H1 (cell line): ENCODE data around the gene MTMR4. TPM values are rescaled to one million over a fixed set of nuclear protein-coding genes. Genes with fewer than 3 reads are reported as not detected.

Source experiments
- CTCF ChIA-PET: fragments of 300-600 bp; sonication (Branson Sonifier 250); formaldehyde crosslinking; loops from one replicate; lab custom pipeline; 2021; ENCODE audit not compliant: partially characterized antibody; lab: Charles Lee
- POLR2A ChIA-PET: fragments of 300-600 bp; sonication (Branson Sonifier 250); formaldehyde crosslinking; loops from one replicate; lab custom pipeline; 2021; ENCODE audit warnings: inconsistent platforms; ENCODE audit not compliant: partially characterized antibody; lab: Charles Lee
- DNase-seq, 2 experiments: peaks; one replicate each; pipeline versions ENCODE4 v3.0.0 to v3.0.0-alpha.2; 2010 to 2022; ENCODE audit warnings: low spot score in 2 of 2, low read depth in 1 of 2, mixed read lengths in 1 of 2
- FAIRE-seq: peaks from 2 replicates; lab custom pipeline; 2011; peaks lifted over from hg19 to GRCh38; lab: Jason Lieb, UNC
- H2AFZ ChIP-seq: 2 replicates; pipeline ENCODE4 v1.8.1; 2012; ENCODE audit warnings: low read length, inconsistent platforms
- H2AK5ac ChIP-seq: 2 replicates; pipeline ENCODE4 v1.6.1; 2013; ENCODE audit warnings: low read depth, low read length
- H2BK120ac ChIP-seq: replicated peaks from 2 replicates; pipeline ENCODE3; 2013; ENCODE audit warnings: low read depth, low read length, inconsistent platforms
- H2BK12ac ChIP-seq: 2 replicates; pipeline ENCODE4 v1.6.1; 2013; ENCODE audit warnings: low read depth, low read length
- H2BK15ac ChIP-seq: 2 replicates; pipeline ENCODE4 v1.6.1; 2013; ENCODE audit warnings: low read length
- H2BK20ac ChIP-seq: 2 replicates; pipeline ENCODE4 v1.6.1; 2013; ENCODE audit warnings: low read length
- H2BK5ac ChIP-seq: 2 replicates; pipeline ENCODE4 v1.6.1; 2013; ENCODE audit warnings: low read depth, low read length
- H3K14ac ChIP-seq: 2 replicates; pipeline ENCODE4 v1.6.1; 2013; ENCODE audit warnings: inconsistent platforms; ENCODE audit not compliant: insufficient read length
- H3K18ac ChIP-seq: 2 replicates; pipeline ENCODE4 v1.6.1; 2013; ENCODE audit warnings: low read length; ENCODE audit errors: extremely low read depth
- H3K23ac ChIP-seq: 2 replicates; pipeline ENCODE4 v1.6.1; 2013; ENCODE audit warnings: inconsistent platforms; ENCODE audit not compliant: insufficient read length
- H3K23me2 ChIP-seq: 2 replicates; pipeline ENCODE4 v1.6.1; 2013; ENCODE audit warnings: low read depth, low read length
- H3K27ac ChIP-seq: 2 replicates; pipeline ENCODE4 v1.6.1; 2011; ENCODE audit warnings: low read depth, low read length, inconsistent platforms
- H3K27me3 ChIP-seq, 4 experiments: replicated peaks in 1 of 4; 1 replicate in 1 of 4; 2 replicates in 3 of 4; pipeline versions ENCODE4 v1.6.1 to v1.8.1; 2011 to 2013; ENCODE audit warnings: low read length in 3 of 4, mild to moderate bottlenecking in 3 of 4, inconsistent platforms in 2 of 4, mixed read lengths in 2 of 4, moderate library complexity in 1 of 4; ENCODE audit not compliant: control insufficient read depth in 3 of 4, insufficient read depth in 3 of 4; ENCODE audit errors: extremely low read depth in 1 of 4
- H3K36me3 ChIP-seq, 4 experiments: 2 replicates each; pipeline versions ENCODE4 v1.6.1 to v1.8.1; 2011 to 2013; ENCODE audit warnings: mild to moderate bottlenecking in 4 of 4, low read length in 3 of 4, moderate library complexity in 2 of 4, control low read depth in 1 of 4, inconsistent platforms in 1 of 4; ENCODE audit not compliant: insufficient read depth in 4 of 4, control insufficient read depth in 2 of 4
- H3K4ac ChIP-seq: replicated peaks from 2 replicates; pipeline ENCODE3; 2013; ENCODE audit warnings: low read length, low read depth, mixed read lengths, inconsistent platforms; ENCODE audit not compliant: insufficient read length
- H3K4me1 ChIP-seq, 4 experiments: replicated peaks in 1 of 4; 1 replicate in 1 of 4; 2 replicates in 3 of 4; pipeline versions ENCODE4 v1.6.1 to v1.8.1; 2011 to 2013; ENCODE audit warnings: low read length in 3 of 4, inconsistent platforms in 2 of 4, mixed read lengths in 1 of 4; ENCODE audit not compliant: insufficient read depth in 4 of 4, control insufficient read depth in 3 of 4
- H3K4me2 ChIP-seq, 2 experiments: 2 replicates each; pipeline versions ENCODE4 v1.6.1 to v1.8.1; 2011 to 2013; ENCODE audit warnings: low read depth in 2 of 2, low read length in 2 of 2, control low read depth in 1 of 2, inconsistent platforms in 1 of 2, mild to moderate bottlenecking in 1 of 2; ENCODE audit not compliant: insufficient read depth in 1 of 2
- H3K4me3 ChIP-seq, 4 experiments: fragments of 200-600, 300-600 bp in 1 of 4; sonication (generic), shearing (Covaris generic), sonication (Bioruptor Twin) in 1 of 4; 2 replicates each; pipeline versions ENCODE4 v1.5.1 to v1.8.1; 2011 to 2016; ENCODE audit warnings: low read length in 4 of 4, low read depth in 3 of 4, control low read depth in 2 of 4, inconsistent platforms in 2 of 4, mild to moderate bottlenecking in 2 of 4, mixed read lengths in 1 of 4, moderate library complexity in 1 of 4; ENCODE audit not compliant: insufficient read depth in 2 of 4; ENCODE audit errors: extremely low read depth in 1 of 4
- H3K56ac ChIP-seq: replicated peaks from 2 replicates; pipeline ENCODE3; 2013; ENCODE audit warnings: low read depth, mild to moderate bottlenecking, mixed read lengths, low read length, inconsistent platforms; ENCODE audit not compliant: insufficient read length
- H3K79me1 ChIP-seq: 2 replicates; pipeline ENCODE4 v1.6.1; 2013; ENCODE audit warnings: low read depth, low read length, control low read depth
- H3K79me2 ChIP-seq, 2 experiments: 2 replicates each; pipeline versions ENCODE4 v1.6.1 to v1.8.1; 2012 to 2013; ENCODE audit warnings: low read length in 2 of 2, mild to moderate bottlenecking in 2 of 2, inconsistent platforms in 1 of 2; ENCODE audit not compliant: insufficient read depth in 2 of 2, control insufficient read depth in 1 of 2
- H3K9ac ChIP-seq, 4 experiments: replicated peaks in 1 of 4; 1 replicate in 1 of 4; 2 replicates in 3 of 4; pipeline versions ENCODE4 v1.6.1 to v1.8.1; 2011 to 2013; ENCODE audit warnings: low read depth in 3 of 4, low read length in 3 of 4, control low read depth in 2 of 4, mild to moderate bottlenecking in 2 of 4, moderate library complexity in 2 of 4, inconsistent platforms in 1 of 4; ENCODE audit errors: extremely low read depth in 1 of 4
- H3K9me3 ChIP-seq, 2 experiments: 2 replicates each; pipeline versions ENCODE4 v1.6.1 to v1.8.1; 2012 to 2013; ENCODE audit warnings: mild to moderate bottlenecking in 2 of 2, moderate library complexity in 2 of 2, control low read depth in 1 of 2, inconsistent platforms in 1 of 2, low read depth in 1 of 2, low read length in 1 of 2, mixed read lengths in 1 of 2; ENCODE audit not compliant: insufficient read depth in 2 of 2
- H4K20me1 ChIP-seq, 2 experiments: replicated peaks in 1 of 2; 2 replicates each; pipeline versions ENCODE3 to v1.8.1; 2011 to 2013; ENCODE audit warnings: inconsistent platforms in 2 of 2, low read length in 2 of 2, mild to moderate bottlenecking in 1 of 2; ENCODE audit not compliant: insufficient read depth in 2 of 2, control insufficient read depth in 1 of 2
- H4K5ac ChIP-seq: 2 replicates; pipeline ENCODE4 v1.6.1; 2013; ENCODE audit warnings: low read length, low read depth, mixed read lengths, inconsistent platforms; ENCODE audit not compliant: insufficient read length
- H4K8ac ChIP-seq: 2 replicates; pipeline ENCODE4 v1.8.0; 2013; ENCODE audit warnings: mild to moderate bottlenecking, moderate library complexity, low read length, inconsistent platforms; ENCODE audit not compliant: insufficient read depth; ENCODE audit errors: extremely low read depth
- H4K91ac ChIP-seq: replicated peaks from 2 replicates; pipeline ENCODE3; 2013; ENCODE audit warnings: low read length, mixed read lengths, inconsistent platforms; ENCODE audit not compliant: insufficient read length
- BRCA1 ChIP-seq: IDR thresholded peaks from 2 replicates; pipeline ENCODE4 v1.6.1; 2012; ENCODE audit warnings: low read depth, low read length, improper control_type of control experiment
- CTBP2 ChIP-seq: IDR thresholded peaks from 2 replicates; pipeline ENCODE4 v1.7.0; 2011; ENCODE audit warnings: borderline replicate concordance, mild to moderate bottlenecking, moderate library complexity, mixed read lengths, low read length; ENCODE audit not compliant: insufficient read depth, insufficient read length
- EGR1 ChIP-seq: IDR thresholded peaks from 2 replicates; pipeline ENCODE4 v1.6.1; 2011; ENCODE audit warnings: low read depth, low read length, borderline replicate concordance
- HDAC2 ChIP-seq, 2 experiments: fragments of 300-600 bp in 1 of 2; sonication (generic) in 1 of 2; IDR thresholded peaks; 2 replicates each; pipeline ENCODE4 v1.6.1; 2011 to 2012; ENCODE audit warnings: low read depth in 2 of 2, low read length in 2 of 2, mild to moderate bottlenecking in 2 of 2, moderate library complexity in 2 of 2, borderline replicate concordance in 1 of 2, inconsistent platforms in 1 of 2
- PHF8 ChIP-seq: fragments of 200-600 bp; sonication (generic); conservative IDR thresholded peaks from 2 replicates; pipeline ENCODE4 v1.7.1; 2012; ENCODE audit warnings: low read depth, mild to moderate bottlenecking, inconsistent platforms, low read length, moderate library complexity
- TBP ChIP-seq: IDR thresholded peaks from 2 replicates; pipeline ENCODE4 v1.6.1; 2011; ENCODE audit warnings: low read depth, low read length, improper control_type of control experiment
- TCF12 ChIP-seq: IDR thresholded peaks from 2 replicates; pipeline ENCODE4 v1.6.1; 2011; ENCODE audit warnings: low read depth, mild to moderate bottlenecking, low read length
- WGBS, 2 experiments: shearing (Covaris generic) in 1 of 2; methylation state at CpG; one replicate each; pipeline versions ENCODE4 v1.1.6 to v1.1.7; 2013 to 2015; ENCODE audit warnings: low lambda C conversion rate in 2 of 2, mixed read lengths in 2 of 2, inconsistent platforms in 1 of 2, low coverage in 1 of 2, missing lambda C conversion rate in 1 of 2; ENCODE audit not compliant: insufficient replicate concordance in 2 of 2, insufficient coverage in 1 of 2, insufficient read length in 1 of 2; ENCODE audit errors: extremely low coverage in 1 of 2, missing lambda C conversion rate in 1 of 2; 5-methylcytosine and 5-hydroxymethylcytosine counted together
- polyA plus RNA-seq, 7 experiments: library from polyadenylated mRNA; depleted of rRNA in 3 of 7; stranded (reverse) in 5 of 7; unstranded in 2 of 7; fragments of >200 nt in 5 of 7; fragments of 200-250 nt in 2 of 7; gene quantifications; 1 replicate in 5 of 7; 2 replicates in 1 of 7; 4 replicates in 1 of 7; pipeline versions ENCODE4 v1.2.1 to v1.2.3, GENCODE V29; 2011 to 2013; ENCODE audit warnings: missing spikeins in 2 of 7, mixed read lengths in 2 of 7
- total RNA-seq: library from RNA; stranded (reverse); fragmentation: NEBNext Ultra II Directional; extraction: Animal tissue kit (Norgen Biotek cat#: 25700); gene quantifications from 2 replicates; pipeline ENCODE4 v1.2.1, GENCODE V29; 2021
- TF ChIP-seq, protein P1 (sequence below), 3 experiments: IDR thresholded peaks; 1 replicate in 2 of 3; 2 replicates in 1 of 3; pipeline versions ENCODE4 v1.5.1 to v1.6.1; 2011; ENCODE audit warnings: low read length in 3 of 3, mild to moderate bottlenecking in 3 of 3, inconsistent platforms in 2 of 3, low read depth in 1 of 3, moderate library complexity in 1 of 3; ENCODE audit not compliant: insufficient read depth in 1 of 3; ENCODE audit errors: control extremely low read depth in 1 of 3

The MTMR4 gene
- total and polyA plus RNA-seq, 2 of the 8 experiments (the other 6 are each of a cell fraction or from before 2014, with no cell fraction given), result 15.9 to 39.2 TPM

- no peak overlapping the region for H2AK5ac ChIP-seq
- no peak for FAIRE-seq
- no peak overlapping the region for H3K9ac ChIP-seq
- H2BK15ac ChIP-seq, result no peak overlapping the region
- H2BK12ac ChIP-seq, result no peak overlapping the region
- H3K56ac ChIP-seq, result no peak overlapping the region
- H3K79me2 ChIP-seq, result no peaks in the 10 kb centered on the region
- no peak overlapping the region for H3K23ac ChIP-seq
- CTCF ChIA-PET, result interaction anchor here (1.9 kb wide), 1 partner anchor 7 kb away, joined by 4 read pairs; no protein-coding TSS in a partner anchor
- no peak overlapping the region for H2BK20ac ChIP-seq
- H4K8ac ChIP-seq, result no peak overlapping the region
- POLR2A ChIA-PET, result no interaction called here
- no peaks in the 10 kb centered on the region for H3K23me2 ChIP-seq
- H3K14ac ChIP-seq, result no peak overlapping the region
- no peak overlapping the region for H2BK120ac ChIP-seq
- H3K27ac ChIP-seq, result no peak overlapping the region
- no peak overlapping the region for H3K4ac ChIP-seq
- 81% methylated on average over 3 of the region's 3 CpGs; no CpG with 5 or more reads in 1 of the 2 experiments for WGBS, 2 experiments
- TF ChIP-seq, protein P1, sequence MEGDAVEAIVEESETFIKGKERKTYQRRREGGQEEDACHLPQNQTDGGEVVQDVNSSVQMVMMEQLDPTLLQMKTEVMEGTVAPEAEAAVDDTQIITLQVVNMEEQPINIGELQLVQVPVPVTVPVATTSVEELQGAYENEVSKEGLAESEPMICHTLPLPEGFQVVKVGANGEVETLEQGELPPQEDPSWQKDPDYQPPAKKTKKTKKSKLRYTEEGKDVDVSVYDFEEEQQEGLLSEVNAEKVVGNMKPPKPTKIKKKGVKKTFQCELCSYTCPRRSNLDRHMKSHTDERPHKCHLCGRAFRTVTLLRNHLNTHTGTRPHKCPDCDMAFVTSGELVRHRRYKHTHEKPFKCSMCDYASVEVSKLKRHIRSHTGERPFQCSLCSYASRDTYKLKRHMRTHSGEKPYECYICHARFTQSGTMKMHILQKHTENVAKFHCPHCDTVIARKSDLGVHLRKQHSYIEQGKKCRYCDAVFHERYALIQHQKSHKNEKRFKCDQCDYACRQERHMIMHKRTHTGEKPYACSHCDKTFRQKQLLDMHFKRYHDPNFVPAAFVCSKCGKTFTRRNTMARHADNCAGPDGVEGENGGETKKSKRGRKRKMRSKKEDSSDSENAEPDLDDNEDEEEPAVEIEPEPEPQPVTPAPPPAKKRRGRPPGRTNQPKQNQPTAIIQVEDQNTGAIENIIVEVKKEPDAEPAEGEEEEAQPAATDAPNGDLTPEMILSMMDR (IDR thresholded peaks at IDR 0.05; ENCODE audit: control extremely low read depth in 1 of 3, insufficient read depth in 1 of 3, low read depth in 1 of 3, low read length in 3 of 3), result no peak
- TF ChIP-seq BRCA1, result no peak
- TF ChIP-seq TBP, result no peak
- TF ChIP-seq HDAC2 (IDR thresholded peaks at IDR 0.05; ENCODE audit: borderline replicate concordance in 1 of 2, low read depth in 2 of 2, low read length in 2 of 2), result no peak
- no peak for TF ChIP-seq PHF8
- no peak for TF ChIP-seq TCF12
- no peak for TF ChIP-seq EGR1
- TF ChIP-seq CTBP2, result no peak
- H2BK5ac ChIP-seq, result no peak overlapping the region
- no peaks in the 10 kb centered on the region for H3K9me3 ChIP-seq
- no peak overlapping the region for H3K4me2 ChIP-seq
- H3K4me3 ChIP-seq, result no peak overlapping the region
- H4K5ac ChIP-seq, result no peak overlapping the region
- H3K18ac ChIP-seq, result no peak overlapping the region
- H3K79me1 ChIP-seq, result no peaks in the 10 kb centered on the region
- DNase-seq, result no peak
- H4K20me1 ChIP-seq, result no peaks in the 10 kb centered on the region
- no peaks in the 10 kb centered on the region for H3K27me3 ChIP-seq
- H3K36me3 ChIP-seq, result no peaks in the 10 kb centered on the region
- H4K91ac ChIP-seq, result no peak overlapping the region
- no peaks in the 10 kb centered on the region for H3K4me1 ChIP-seq
- H2AFZ ChIP-seq, result no peak overlapping the region
Observed at GRCh38 chr17:58468944-58469343, 45.5 kb downstream of the MTMR4 start.
